ENCODE data around the gene GCNT1.
A peak's percentile ranks its signal among the peaks of the same experiment; 100 is the strongest.
"Not testable (repeated sequence)": the region's sequence is repeated elsewhere in the genome, so short reads cannot be mapped to it uniquely, and the experiment has no call there.

GCNT1 gene

GRCh38 chr9:76493496-76493895 lies 34.5 kb downstream of the GCNT1 start:
- not testable (repeated sequence) for DNase-seq

DNA sequence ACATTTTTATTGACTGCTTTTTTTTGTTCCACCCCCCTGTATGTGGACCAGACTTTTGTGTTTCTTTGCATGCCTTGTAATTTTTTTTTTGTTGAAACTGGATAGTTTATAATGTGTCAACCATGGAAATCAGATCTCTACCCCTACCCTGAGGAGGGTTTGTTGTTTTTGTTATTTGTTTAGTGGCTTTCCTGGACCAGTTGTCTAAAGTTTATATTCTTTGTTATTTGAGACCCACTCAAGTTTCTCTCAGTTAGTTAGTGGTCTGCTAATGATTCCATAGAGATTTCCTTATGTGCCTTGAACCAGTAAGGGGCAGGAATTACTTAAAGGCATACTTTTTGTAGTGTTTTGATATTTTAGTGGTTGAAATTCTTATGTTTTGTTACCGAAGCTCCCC lies 41.1 kb downstream of the GCNT1 start:
- no peak for DNase-seq

- DNase-seq = no peak
Measured at GRCh38 chr9:76502746-76503145, 43.8 kb downstream of the GCNT1 start.

DNA sequence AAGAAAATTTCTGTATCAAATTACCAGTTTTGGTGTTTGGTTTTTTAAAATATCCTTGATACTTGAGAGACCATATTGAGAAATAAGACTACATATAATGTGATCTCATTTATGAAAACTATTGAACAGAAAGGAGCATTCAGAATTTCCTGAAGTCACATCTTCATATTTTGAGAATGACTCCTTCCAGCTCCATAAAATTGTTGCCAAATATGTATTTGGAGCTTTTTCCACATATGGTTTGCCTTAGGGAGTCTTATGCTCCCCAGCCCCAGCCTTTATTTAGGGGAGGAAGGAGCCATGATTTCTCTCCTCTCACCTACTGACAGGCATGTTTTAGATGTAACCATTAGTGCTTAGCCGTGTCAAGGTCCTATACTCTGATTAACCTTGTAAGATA lies 51.1 kb downstream of the GCNT1 start:
- DNase-seq = no peak

DNA sequence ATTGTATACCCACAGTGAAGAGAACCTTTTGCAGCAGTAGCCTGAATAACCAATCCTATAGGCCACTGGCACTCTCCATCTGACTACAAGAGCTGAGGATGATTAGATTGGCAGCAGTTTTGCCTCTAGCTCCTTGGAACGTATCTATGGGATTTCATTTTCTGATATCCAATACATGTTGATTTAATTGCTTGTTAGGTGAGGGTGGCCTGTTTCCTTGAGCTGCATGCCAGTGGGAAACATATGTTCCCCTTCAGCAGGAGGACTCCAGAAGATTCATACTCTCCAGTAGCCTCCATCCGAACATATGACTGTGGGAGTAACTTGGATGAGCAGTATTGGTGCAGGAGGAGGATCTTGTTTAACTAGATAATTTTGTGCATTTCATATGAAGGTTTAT lies 51.5 kb downstream of the GCNT1 start:
- DNase-seq = no peak

DNA sequence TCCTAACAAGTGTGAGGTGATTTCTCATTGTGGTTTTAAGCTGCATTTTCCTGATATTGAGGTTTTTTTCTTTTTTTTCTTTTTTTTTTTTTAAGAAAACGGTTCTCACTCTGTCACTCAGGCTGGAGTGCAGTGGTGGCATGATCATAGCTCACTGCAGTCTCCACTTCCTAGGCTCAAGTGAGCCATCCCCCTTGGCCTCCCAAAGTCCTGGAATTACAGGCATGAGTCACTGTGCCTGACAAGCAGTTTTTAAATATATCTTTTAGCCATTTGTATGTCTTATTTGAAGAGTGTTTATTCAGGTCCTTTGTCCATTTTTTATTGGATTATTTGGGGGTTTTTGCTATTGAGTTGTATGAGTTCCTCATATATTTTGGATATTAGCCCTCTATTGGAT lies 53.8 kb downstream of the GCNT1 start:
- DNase-seq = no peak

GRCh38 chr9:76516350-76516749 lies 57.4 kb downstream of the GCNT1 start:
- DNase-seq = no peak

GRCh38 chr9:76516871-76517270 lies 57.9 kb downstream of the GCNT1 start:
- no peak for DNase-seq

DNA sequence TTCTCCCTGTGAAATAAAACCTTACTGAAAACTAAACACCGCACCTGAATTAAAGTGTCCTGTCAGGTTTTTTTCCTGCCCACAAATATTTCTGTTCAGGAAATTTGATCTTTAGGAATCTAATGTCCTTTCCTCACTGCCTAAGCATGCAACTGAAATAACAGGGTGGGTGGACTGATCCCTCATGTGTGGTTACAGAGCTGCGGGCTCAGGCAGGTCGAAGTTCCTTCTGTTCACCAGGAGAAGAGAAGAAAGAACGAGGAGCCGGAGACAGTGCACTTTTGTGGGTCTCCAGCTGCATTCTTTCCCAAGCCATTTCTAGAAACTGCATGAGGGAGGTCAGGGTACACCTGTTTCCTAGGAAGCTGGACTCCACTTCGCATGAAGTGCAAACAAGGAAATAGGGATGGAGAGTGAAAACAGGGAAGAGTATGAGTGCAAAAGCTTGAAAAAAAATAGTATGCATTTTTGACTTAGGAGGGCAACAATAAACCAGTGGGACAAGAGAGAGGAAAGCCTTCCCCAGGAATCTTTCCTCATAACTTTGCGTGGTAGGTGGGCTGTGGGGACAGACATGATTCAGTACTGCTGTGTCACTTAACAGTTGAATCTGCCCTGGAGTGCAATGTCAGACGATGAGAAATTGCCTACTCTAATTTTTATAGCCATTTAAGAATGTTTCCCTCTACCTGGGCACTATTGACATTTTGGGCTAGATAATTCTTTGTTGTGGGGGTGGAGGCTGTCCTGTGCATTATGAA lies 60.3 kb downstream of the GCNT1 start:
- DNase-seq = no peak

DNA sequence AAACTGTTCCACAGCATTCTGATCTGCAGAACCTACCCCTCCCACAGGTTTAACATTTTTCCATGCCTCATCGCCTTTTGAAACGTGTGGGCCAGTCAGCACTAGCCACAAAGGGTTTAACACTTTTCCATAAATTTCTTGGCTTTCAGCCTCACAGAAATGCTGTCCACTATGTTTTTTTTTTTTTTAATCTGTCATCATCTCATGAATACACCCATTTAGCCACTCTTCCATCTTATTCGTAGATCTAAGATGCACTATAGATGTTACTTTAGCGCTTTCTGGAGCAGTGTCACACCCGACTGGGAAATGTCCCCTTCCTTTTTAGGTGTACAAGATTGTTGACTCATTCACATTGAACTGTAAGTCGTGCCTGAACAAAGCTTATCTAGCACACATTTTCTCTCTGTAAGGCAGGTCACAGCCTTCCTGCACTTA lies 62.3 kb downstream of the GCNT1 start:
- DNase-seq = no peak

- no peak for DNase-seq
Measured at GRCh38 chr9:76521906-76522305, 62.9 kb downstream of the GCNT1 start.

GRCh38 chr9:76523617-76524200 lies 64.7 kb downstream of the GCNT1 start:
- DNase-seq = not testable (repeated sequence)

- DNase-seq = no peak
Measured at GRCh38 chr9:76525196-76525595, 66.2 kb downstream of the GCNT1 start.

DNA sequence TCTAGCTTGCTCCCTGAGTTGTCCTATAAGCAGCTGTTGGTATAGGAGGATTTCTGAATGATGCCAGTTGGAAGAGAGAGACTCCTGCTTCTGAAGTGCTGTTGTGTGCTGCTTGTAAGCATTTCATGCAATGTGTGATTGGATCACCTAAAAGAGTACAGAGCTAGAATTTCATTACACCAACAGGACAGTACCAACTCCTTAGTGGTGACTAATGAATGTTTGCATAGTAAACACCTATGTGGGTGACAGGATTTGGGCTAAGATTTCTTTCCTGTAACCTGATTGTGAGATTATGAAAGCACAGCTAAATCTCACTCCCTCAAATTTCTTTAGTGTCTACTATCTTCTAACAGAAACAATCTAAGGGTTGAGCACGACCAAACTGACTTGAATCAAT lies 67.0 kb downstream of the GCNT1 start:
- DNase-seq = no peak

DNA sequence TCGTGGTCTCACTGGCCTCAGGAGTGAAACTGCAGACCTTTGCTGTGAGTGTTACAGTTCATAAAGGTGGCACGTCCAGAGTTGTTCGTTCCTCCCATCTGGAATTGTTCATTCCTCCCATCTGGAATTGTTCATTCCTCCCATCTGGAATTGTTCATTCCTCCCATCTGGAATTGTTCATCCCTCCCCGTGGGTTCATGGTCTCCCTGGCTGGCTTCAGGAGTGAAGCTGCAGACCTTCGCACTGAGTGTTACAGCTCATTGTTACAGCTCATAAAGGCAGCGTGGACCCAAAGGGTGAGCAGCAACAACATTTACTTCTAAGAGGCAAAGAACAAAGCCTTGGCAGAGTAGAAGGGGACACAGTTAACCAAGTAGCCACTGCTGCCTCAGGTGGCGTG lies 69.1 kb downstream of the GCNT1 start:
- no peak for DNase-seq

- DNase-seq = no peak
Measured at GRCh38 chr9:76528642-76529190, 69.7 kb downstream of the GCNT1 start.

GRCh38 chr9:76529653-76530052 lies 70.7 kb downstream of the GCNT1 start:
- peak; percentile 31 to 51 for DNase-seq

GRCh38 chr9:76530458-76531110 lies 71.6 kb downstream of the GCNT1 start:
- DNase-seq = peak; percentile 8 to 19

GRCh38 chr9:76531231-76531780 lies 72.3 kb downstream of the GCNT1 start:
- no peak for DNase-seq

DNA sequence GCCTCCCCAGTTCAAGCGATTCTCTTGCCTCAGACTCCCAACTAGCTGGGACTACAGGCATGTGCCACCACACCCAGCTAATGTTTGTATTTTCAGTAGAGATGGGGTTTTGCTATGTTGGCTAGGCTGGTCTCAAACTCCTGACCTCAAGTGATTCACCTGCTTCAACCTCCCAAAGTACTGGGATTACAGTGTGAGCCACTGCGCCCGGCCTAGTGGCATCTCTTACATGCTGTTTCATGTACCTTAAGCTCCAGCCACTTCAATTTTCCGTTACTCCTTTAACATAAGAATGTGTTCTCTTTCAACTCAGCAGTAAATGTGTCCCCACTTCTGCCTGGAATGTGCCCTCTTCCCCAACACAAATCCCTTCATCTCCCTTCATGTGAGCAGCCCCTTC lies 73.9 kb downstream of the GCNT1 start:
- not testable (repeated sequence) for DNase-seq

GRCh38 chr9:76534026-76534425 lies 75.0 kb downstream of the GCNT1 start:
- no peak for DNase-seq

DNA sequence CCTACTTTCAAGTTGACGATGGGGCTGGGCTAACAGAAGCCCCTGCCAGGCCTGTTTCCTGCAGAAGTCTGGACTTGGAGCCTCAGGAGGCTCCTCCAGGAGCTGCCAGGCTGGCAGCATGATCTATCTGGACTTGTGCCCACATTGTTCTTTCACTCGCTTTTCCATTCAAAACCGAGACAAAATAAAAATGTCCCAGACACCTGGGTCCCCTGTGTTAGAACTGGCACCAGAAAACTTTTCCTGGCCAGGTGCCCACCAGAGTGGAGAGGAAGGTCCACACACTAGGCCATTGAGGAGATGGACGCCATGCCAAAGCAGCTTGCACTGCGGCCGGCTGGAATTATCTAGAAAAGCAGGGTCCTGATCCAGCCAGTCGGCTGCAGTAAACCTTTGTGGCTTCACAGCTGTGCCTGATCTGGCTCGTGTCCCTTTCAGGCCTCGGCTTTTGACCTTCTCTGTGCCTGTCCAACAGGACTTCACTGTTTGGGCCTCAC lies 78.2 kb downstream of the GCNT1 start:
- no peak for DNase-seq

DNA sequence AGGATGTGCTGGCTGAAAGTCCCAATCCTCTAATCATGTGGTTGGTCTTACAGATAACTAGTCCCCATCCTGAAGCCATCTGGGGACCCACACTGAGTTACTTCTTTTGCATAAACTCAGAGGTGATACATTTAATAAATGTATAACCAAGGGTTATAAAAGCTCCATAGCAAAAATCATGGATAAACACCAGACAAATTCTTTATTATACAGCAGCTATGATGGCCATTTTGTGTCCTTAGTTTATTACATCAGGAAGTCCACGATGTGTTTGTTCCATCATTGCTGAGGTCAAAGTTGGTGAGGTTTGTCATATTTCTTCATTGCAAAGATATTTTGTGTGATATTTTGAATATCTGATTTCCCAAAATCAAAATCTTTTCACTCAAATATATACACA lies 80.2 kb downstream of the GCNT1 start:
- no peak for DNase-seq

Data from inflammatory macrophage treated with lipopolysaccharide for 1 hour (primary cell).